Measurements from ENCODE around the gene TTC28. TPM values are rescaled to one million over a fixed set of nuclear protein-coding genes. Genes with fewer than 3 reads are reported as not detected.

The TTC28 gene
- total RNA-seq, 2 donors from 2014 or later = 0.03 to 0.28 TPM

DNA sequence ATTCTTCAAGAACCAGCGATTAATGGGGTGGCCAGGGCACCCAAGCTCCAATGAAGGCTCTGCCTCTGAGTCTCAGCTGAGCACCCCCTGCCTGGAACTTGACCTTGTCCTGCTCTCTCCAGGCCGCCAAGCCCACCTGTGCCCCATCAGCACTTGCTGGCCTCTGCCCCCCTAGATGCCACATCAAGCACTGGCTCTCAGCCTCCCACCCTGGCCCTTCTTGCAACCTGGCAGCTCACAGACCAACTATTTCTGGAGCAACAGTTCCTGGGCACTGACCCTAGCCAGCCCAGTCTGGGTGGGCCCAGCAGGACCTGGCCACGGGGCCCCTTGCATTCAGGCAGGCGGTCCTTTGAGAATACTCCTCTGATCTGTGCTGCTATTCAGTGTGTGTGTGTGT lies 661.8 kb downstream of the TTC28 start:
- Mint-ChIP-seq H3K4me3 (no peak overlapping the region), H3K9me3 (no peaks in the 10 kb centered on the region), H3K27ac (no peak overlapping the region), H3K36me3 (ENCODE audit: low read depth) (no peaks in the 10 kb centered on the region), H3K4me1 (no peaks in the 10 kb centered on the region), H3K27me3 (peaks cover 5% of the 10 kb centered on the region)
- no peak for ATAC-seq (replicated peaks)

DNA sequence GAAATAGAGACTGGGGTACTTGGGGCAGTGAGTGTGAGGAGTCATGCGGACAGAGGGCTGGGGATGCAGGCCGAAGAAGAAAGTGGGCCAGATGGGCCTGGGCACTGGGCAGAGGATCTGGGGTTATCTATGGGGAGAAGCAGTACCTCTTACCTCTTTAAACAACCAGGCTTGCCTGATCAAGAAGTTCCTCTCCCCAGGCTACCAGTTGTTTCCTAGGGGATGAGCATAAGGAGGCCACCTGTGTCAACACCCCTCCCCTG lies 662.2 kb downstream of the TTC28 start:
- Mint-ChIP-seq H3K9me3 (no peaks in the 10 kb centered on the region), H3K4me3 (no peak overlapping the region), H3K27me3 (peaks cover 4% of the 10 kb centered on the region), H3K4me1 (no peaks in the 10 kb centered on the region), H3K27ac (no peak overlapping the region), H3K36me3 (ENCODE audit: low read depth) (no peaks in the 10 kb centered on the region)
- no peak for ATAC-seq (replicated peaks)

DNA sequence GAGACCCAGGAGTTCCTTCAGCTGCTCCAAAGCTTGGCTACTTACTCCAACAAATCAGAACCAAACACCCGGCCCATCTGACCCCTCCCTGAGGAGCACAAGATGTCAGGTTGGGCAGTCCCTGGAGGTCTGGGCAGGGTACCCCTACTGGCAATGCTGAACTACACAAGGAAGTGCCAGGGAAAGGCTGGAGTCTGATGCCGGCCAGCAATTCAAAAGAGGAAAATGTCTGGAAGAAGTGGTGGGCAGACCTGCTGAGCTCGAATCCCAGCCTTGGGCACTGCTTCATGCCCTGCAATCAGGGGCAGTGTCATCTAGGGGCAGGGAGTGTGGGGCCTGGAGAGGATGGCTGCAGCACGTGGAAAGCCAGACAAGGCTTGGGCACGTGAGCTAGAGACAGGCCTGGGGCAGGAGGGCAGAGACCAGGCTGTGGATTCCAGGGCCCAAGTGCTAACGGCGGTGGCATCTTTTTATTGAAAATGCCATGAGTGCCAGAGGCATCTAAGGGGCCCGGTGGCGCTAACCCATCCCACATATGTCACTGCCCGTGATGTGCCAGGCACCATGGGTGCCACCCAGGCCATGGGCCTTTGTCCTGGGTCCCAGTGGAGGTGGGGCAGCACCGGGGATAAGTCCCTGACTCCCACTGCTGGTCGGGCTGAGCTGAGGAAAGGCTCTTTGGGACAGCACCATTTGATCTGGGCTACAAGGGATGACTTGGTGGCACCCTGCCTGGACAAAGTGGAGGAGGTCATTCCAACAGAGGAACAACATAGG lies 662.7 kb downstream of the TTC28 start:
- H3K27ac Mint-ChIP-seq = no peak overlapping the region
- H3K36me3 Mint-ChIP-seq (ENCODE audit: low read depth) = no peaks in the 10 kb centered on the region
- no peaks in the 10 kb centered on the region for H3K4me1 Mint-ChIP-seq
- no peaks in the 10 kb centered on the region for H3K9me3 Mint-ChIP-seq
- H3K27me3 Mint-ChIP-seq = no peaks in the 10 kb centered on the region
- no peak overlapping the region for H3K4me3 Mint-ChIP-seq
- no peak for ATAC-seq (replicated peaks)

DNA sequence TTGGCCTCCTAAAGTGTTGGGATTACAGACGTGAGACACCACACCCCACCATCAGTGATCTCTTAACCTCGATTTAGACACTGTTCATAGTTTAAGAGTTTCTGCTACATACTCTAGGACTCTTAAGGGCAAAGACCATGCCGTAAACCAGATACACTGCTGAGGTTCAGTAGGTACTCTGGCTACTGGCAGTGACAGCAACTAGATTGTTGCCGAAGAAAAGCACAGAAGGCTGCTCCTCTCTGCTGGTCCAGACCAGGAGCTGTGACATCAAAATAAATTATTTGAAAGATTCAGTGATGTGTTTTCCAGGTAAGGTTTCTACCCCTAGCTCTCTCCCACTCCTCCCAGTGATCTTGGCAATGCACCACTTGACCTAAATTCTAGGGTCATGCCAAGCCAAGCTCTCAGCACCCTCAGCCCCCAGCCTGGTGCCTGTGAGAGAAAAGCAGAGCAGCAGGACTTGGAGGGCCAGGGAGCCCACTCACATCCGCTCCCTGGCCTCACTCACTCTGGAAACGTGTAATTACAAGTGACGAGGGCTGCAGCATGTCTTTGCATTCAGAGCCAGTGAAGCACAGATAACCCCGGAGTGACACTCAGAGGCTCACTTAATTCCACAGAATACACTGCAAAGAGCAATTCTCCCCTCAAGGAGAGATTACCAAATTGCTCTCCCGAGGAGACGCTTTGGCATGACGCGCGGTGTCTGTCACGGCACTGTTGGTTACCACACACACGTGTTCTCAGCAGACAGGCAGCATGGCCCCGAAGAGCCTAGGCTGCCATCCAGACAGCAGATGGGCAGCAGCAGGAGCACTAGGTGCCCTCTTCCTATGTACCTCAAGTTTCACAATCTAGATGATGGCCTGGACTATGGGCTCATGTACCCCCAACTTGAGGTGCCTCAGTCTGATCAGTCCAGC lies 663.7 kb downstream of the TTC28 start:
- H3K27me3 Mint-ChIP-seq = no peaks in the 10 kb centered on the region
- H3K4me3 Mint-ChIP-seq = no peak overlapping the region
- no peaks in the 10 kb centered on the region for H3K36me3 Mint-ChIP-seq (ENCODE audit: low read depth)
- no peaks in the 10 kb centered on the region for H3K9me3 Mint-ChIP-seq
- H3K4me1 Mint-ChIP-seq = no peaks in the 10 kb centered on the region
- ATAC-seq (replicated peaks) = no peak
- no peak overlapping the region for H3K27ac Mint-ChIP-seq

DNA sequence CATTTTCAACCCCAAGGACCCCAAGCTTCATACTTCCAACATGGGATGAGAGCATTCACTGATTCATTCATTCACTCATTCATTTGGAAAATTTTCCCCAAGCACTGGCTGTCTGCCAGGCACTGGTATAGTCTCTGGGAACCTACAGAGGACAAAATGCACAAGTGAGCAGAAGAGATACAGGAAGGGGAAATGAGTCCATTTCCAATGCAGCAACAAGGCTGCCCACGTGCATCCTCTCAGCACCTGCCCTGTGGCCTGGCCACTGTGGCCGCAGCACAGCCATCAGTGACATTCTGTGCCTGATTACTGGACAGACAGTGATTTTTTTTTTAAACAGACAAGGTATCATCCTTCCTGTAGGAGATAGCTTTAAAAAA lies 664.6 kb downstream of the TTC28 start:
- no peaks in the 10 kb centered on the region for H3K27me3 Mint-ChIP-seq

DNA sequence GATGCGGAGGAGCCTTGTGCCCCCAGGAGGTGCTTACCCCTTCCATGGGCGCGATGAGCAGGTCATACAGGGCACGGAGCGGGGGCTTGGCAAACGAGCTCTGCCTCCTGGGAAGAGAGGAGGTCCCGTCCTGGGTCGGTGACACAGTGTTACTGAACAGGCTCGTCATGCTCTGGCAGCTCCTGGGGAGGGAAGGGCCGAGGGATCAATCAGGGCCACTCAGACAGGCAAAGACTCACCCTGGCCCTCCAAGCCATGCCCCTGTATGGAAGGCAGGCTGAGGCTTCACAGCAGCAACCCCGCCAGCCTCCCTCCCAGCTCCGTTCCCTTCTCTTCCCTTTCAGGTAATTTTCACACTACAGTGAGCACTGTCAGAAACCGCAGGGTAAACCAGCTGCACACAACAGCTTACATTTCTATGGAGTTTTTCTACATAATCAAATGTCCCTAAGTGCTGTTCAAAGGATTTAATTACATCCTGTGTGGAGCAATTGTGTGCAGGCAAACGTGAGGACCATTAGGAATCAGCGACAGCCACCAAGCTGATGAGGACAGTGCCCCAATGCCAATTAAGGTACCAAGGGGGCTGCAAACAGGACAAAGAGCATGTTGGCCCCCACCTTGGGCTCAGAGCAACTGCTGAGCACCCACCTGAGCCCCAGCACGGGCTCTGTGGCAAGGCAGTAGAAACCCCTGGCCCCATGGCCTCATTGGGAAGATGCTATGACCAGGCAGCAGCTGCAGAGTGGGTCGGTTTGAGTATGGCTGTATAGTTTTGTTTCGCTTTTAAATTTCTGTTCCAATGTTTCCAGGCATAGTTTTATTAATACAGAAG lies 665.2 kb downstream of the TTC28 start:
- Mint-ChIP-seq H3K4me3 (no peak overlapping the region), H3K9me3 (no peaks in the 10 kb centered on the region), H3K36me3 (ENCODE audit: low read depth) (no peaks in the 10 kb centered on the region), H3K27ac (no peak overlapping the region), H3K27me3 (no peaks in the 10 kb centered on the region), H3K4me1 (no peaks in the 10 kb centered on the region)
- no peak for ATAC-seq (replicated peaks)

More for the DNA sequence above, 664.6 kb downstream of the TTC28 start:
- Mint-ChIP-seq H3K4me3 (no peak overlapping the region), H3K36me3 (ENCODE audit: low read depth) (no peaks in the 10 kb centered on the region), H3K4me1 (no peaks in the 10 kb centered on the region), H3K27ac (no peak overlapping the region), H3K9me3 (no peaks in the 10 kb centered on the region)
- no peak for ATAC-seq (replicated peaks)

DNA sequence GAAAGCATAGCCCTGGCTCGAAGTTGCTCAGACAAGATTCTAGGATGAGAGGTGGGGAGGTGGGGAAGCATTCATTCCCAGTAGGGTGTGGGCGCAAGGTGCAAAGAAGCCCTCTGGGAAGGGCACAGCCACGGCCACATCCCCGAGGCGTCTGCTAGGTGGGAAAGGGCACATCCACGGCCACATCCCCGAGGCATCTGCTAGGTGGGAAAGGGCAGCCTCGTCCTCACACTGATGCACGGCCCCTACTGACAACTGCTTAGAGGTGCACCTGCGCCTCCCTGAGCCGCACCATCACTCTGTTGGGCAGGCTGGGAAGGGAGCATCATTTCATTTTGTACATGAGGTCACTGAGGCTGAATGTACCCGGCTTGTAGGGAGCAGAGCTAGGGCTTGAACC lies 666.0 kb downstream of the TTC28 start:
- H3K4me1 Mint-ChIP-seq = no peaks in the 10 kb centered on the region
- ATAC-seq (replicated peaks) = no peak
- no peaks in the 10 kb centered on the region for H3K27me3 Mint-ChIP-seq
- H3K9me3 Mint-ChIP-seq = no peaks in the 10 kb centered on the region
- no peaks in the 10 kb centered on the region for H3K36me3 Mint-ChIP-seq (ENCODE audit: low read depth)
- H3K4me3 Mint-ChIP-seq = no peak overlapping the region
- no peak overlapping the region for H3K27ac Mint-ChIP-seq

DNA sequence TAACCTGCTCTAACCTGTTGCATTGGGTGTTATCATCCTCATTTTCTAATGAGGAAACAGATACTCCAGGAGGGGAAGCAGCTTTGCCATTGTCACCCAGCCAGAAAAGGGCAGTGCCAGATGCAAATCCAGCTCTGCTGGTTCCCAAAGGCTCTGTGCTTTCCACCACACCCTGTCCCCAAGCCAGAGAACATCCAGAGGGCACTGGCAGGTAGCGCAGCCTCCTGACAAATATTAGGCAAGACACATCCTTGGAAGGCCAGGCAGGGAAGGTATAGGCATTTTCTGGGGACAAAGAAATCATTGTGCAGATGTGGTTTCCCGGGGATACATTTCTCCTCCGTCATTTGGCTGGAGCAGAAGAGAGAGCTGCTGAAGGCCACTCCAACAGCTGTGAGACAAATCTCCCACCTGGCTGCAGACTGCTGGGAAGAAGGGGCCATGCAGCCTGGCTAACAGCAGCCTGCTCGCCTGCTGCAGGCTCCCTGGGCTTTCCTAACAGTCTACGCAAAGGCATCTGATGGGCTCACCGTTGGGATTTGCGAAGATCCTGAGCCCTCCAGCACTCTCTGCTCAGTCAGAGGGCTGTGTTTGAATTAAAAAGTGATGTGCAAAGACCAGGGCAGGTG lies 666.7 kb downstream of the TTC28 start:
- no peak overlapping the region for H3K4me3 Mint-ChIP-seq
- H3K27me3 Mint-ChIP-seq = no peaks in the 10 kb centered on the region
- H3K36me3 Mint-ChIP-seq (ENCODE audit: low read depth) = no peaks in the 10 kb centered on the region
- no peaks in the 10 kb centered on the region for H3K4me1 Mint-ChIP-seq
- H3K9me3 Mint-ChIP-seq = no peaks in the 10 kb centered on the region
- no peak for ATAC-seq (replicated peaks)
- no peak overlapping the region for H3K27ac Mint-ChIP-seq

DNA sequence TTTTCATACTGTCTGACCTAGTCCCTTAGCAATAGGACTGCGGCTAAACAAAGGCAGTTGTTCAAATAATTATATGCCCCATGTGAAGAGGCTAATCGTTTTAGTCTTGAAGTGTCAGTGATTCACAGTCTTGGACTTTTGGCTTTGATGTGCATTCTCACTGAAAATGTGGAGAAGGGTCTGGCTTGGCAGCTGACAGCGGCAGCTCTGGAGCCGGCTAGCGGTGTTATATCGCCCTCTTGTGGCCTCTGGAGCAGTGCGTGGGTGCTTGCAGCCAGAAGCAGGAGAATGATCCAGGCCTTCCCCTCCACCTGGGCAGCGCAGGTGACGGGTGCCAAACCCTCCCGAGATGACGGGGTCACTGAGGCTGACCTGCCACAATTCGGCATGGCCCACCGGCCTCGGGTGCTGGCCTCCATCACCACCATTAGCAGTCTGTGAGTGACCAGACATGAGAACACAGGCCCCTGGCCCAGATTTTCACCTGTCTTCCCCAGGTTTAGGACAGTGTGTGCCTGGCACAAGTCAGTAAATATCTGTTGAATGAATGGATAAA lies 670.3 kb downstream of the TTC28 start:
- H3K27me3 Mint-ChIP-seq = no peaks in the 10 kb centered on the region
- ATAC-seq (replicated peaks) = peak; percentile 87
- H3K4me3 Mint-ChIP-seq = no peak overlapping the region

DNA sequence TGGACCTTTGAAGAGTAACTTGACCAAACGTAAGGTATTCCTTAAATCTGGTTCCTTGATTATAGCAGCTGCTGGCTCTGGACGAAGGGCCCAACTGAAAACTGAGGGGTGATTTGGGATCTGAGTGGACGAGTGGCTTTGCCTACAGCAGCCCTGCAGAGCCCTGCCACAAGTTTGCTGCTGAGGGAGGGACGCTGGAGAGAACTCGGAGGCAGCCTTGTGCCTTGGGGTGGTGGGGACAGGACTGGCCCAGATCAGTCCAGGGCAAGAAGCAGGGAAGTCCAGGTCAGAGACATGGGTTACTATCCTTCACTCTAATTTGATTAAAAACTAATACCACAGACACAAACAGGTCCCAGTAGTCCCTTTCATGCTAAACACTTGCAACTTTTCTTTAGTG lies 671.0 kb downstream of the TTC28 start:
- H3K27ac Mint-ChIP-seq = no peak overlapping the region
- no peaks in the 10 kb centered on the region for H3K4me1 Mint-ChIP-seq
- no peak for ATAC-seq (replicated peaks)
- no peaks in the 10 kb centered on the region for H3K27me3 Mint-ChIP-seq
- H3K36me3 Mint-ChIP-seq (ENCODE audit: low read depth) = no peaks in the 10 kb centered on the region
- H3K9me3 Mint-ChIP-seq = no peaks in the 10 kb centered on the region
- no peak overlapping the region for H3K4me3 Mint-ChIP-seq

More for the DNA sequence above, 670.3 kb downstream of the TTC28 start:
- Mint-ChIP-seq H3K4me1 (no peaks in the 10 kb centered on the region), H3K36me3 (ENCODE audit: low read depth) (no peaks in the 10 kb centered on the region), H3K27ac (no peak overlapping the region), H3K9me3 (no peaks in the 10 kb centered on the region)

DNA sequence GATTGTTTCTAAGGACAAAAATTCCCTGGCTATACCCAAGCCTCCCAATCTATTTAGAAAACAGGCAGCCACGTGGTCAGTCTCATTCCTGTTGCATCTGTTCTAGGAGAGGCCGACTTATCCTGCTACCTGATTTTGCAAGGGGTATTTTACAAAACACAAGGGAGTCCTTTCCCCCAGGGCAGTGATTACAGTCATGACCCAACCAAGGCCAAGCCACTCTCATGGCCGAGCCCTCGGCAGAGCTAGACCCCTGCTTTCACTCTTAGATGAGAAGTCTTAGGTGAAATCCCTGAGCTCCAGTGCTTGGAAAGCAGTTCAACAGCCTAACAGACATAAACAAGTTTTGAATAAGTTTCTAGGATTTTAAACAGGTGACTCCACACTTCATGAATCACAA lies 671.6 kb downstream of the TTC28 start:
- H3K27ac Mint-ChIP-seq = no peak overlapping the region
- H3K36me3 Mint-ChIP-seq (ENCODE audit: low read depth) = no peaks in the 10 kb centered on the region
- no peak overlapping the region for H3K4me3 Mint-ChIP-seq
- H3K4me1 Mint-ChIP-seq = no peaks in the 10 kb centered on the region
- H3K9me3 Mint-ChIP-seq = no peaks in the 10 kb centered on the region
- H3K27me3 Mint-ChIP-seq = no peaks in the 10 kb centered on the region
- ATAC-seq (replicated peaks) = no peak

DNA sequence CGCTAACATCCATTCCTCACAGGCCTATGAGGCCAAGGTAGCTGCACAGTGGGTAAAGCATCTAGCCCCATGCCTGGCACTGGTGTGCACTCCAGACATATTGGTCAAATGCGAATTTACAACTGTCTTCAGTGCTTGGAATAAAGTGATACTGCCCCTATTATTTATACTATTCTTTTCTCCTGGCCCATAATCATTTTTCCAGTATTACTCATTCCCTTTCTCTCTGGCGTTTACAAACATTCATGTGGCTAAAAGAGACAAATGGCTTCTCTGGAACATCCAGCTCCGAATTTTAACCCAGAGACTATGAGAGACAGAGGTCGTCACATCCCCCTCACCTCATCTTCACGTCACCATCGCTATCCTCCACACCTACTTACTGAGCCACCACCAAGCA lies 673.4 kb downstream of the TTC28 start:
- Mint-ChIP-seq H3K36me3 (ENCODE audit: low read depth) (no peaks in the 10 kb centered on the region), H3K4me1 (no peaks in the 10 kb centered on the region), H3K4me3 (no peak overlapping the region), H3K9me3 (no peaks in the 10 kb centered on the region), H3K27me3 (no peaks in the 10 kb centered on the region), H3K27ac (no peak overlapping the region)
- no peak for ATAC-seq (replicated peaks)

DNA sequence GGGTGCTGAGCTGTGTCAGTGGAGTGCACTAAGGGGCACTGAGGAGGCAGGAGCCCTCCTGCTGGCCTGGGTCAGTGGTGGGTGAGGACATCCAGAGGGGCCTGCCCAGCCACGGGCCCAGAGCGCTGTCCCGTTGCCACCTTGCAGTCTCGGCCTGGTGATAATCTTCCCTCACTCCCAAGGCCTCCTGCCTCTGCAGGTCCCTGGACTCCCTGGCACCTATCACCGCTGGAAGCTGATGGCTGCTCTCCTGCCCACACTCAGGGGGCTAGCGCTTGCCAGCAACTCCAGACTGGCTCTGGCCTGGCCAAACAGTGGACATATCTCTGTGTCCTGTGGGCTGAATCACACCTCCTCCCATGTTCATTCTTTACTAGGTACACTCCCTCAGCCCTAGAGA lies 674.1 kb downstream of the TTC28 start:
- Mint-ChIP-seq H3K27ac (no peak overlapping the region), H3K4me3 (no peak overlapping the region), H3K9me3 (no peaks in the 10 kb centered on the region), H3K36me3 (ENCODE audit: low read depth) (no peaks in the 10 kb centered on the region), H3K27me3 (no peaks in the 10 kb centered on the region), H3K4me1 (no peaks in the 10 kb centered on the region)
- no peak for ATAC-seq (replicated peaks)

DNA sequence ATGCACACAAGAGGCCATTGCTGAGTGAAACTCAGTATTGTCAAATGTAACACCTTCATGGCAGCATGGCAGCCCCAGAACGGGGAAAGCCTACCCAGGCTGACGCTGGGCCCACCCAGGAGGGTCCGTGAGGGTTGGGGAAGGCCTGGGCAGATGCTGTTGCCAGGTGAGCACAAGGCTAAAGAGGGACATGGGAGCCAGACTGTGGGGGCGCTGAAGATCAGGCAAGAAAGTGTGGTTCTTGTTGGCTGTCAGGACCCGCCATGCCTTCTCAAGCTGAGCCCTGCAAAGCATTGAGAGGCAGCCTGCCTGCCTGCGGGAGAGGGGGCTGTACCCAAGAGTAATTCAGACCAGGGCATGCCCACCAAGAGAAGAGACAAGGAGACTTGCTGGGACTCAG lies 675.6 kb downstream of the TTC28 start:
- no peak for ATAC-seq (replicated peaks)
- H3K4me1 Mint-ChIP-seq = no peaks in the 10 kb centered on the region
- H3K4me3 Mint-ChIP-seq = no peak overlapping the region
- no peaks in the 10 kb centered on the region for H3K27me3 Mint-ChIP-seq
- H3K9me3 Mint-ChIP-seq = no peaks in the 10 kb centered on the region
- H3K27ac Mint-ChIP-seq = no peak overlapping the region
- H3K36me3 Mint-ChIP-seq (ENCODE audit: low read depth) = no peaks in the 10 kb centered on the region

All from activated T-helper 17 cell treated with anti-CD3 and anti-CD28 coated beads, Interleukin-2, amount 50 U/mL, for 72 hours (primary cell).